ENCODE results near the gene AMOTL2. TPM values are rescaled to one million over a fixed set of nuclear protein-coding genes. Genes with fewer than 3 reads are reported as not detected.

Gene AMOTL2
- polyA plus RNA-seq, 1 donor (not counting 4 experiments of a cell fraction or from before 2014, with no cell fraction given), result 39.8 TPM

DNA sequence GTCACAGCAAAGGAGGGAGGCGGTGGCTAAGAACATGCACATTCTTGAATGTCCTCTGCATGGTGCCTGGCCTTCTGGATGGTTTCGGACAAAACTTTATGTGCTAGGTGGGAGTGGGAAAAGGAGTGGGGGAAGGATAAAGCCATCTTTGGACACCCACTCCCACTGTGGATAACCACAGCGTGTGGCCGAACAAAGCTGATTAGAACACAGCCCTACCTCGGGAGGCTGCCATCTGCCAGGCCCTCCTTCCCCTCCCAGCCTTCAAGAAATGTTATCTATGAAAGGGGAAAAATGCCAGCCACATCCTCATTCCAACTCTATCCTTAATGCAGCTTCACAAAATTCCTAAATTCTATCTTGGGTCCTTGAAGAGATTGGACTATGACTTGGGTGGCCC is 18.8 kb downstream of the AMOTL2 start:
- DNase-seq (ENCODE audit: low read depth, low spot score), result no peak
- Histone ChIP-seq H3K4me1 (ENCODE audit: control insufficient read depth, extremely low read depth, insufficient read depth, low read length) (peaks cover 79% of the 10 kb centered on the region), H3K9me1 (ENCODE audit: control insufficient read depth, extremely low read depth, insufficient read depth, low read length) (peaks cover 3% of the 10 kb centered on the region), H3K4me3 (ENCODE audit: control insufficient read depth in 2 of 3, extremely low read depth in 1 of 3, insufficient read depth in 2 of 3, low read depth in 1 of 3, low read length in 3 of 3) (no peak overlapping the region), H2AFZ (ENCODE audit: control insufficient read depth, low read length) (no peak overlapping the region), H3K9ac (ENCODE audit: control insufficient read depth, extremely low read depth, insufficient read depth, low read length) (no peak overlapping the region), H3K27me3 (ENCODE audit: control insufficient read depth, extremely low read depth, insufficient read depth, low read length) (no peaks in the 10 kb centered on the region), H4K20me1 (ENCODE audit: control insufficient read depth, extremely low read depth, insufficient read depth, low read length) (no peaks in the 10 kb centered on the region), H3K27ac (ENCODE audit: control insufficient read depth, insufficient read depth, low read length) (no peak overlapping the region), H3K9me3 (ENCODE audit: control insufficient read depth, low read depth, low read length) (no peaks in the 10 kb centered on the region), H3K36me3 (ENCODE audit: control insufficient read depth in 2 of 2, extremely low read depth in 1 of 2, insufficient read depth in 2 of 2, low read length in 2 of 2) (peaks cover 36 to 58% of the 10 kb centered on the region in 2 experiments), H3K4me2 (ENCODE audit: control insufficient read depth, extremely low read depth, insufficient read depth, low read depth, low read length) (no peak overlapping the region), H3K79me2 (ENCODE audit: control insufficient read depth, insufficient read depth, low read length) (peaks cover 27% of the 10 kb centered on the region)
- FAIRE-seq, result peak; percentile 29
- TF ChIP-seq, protein P1, sequence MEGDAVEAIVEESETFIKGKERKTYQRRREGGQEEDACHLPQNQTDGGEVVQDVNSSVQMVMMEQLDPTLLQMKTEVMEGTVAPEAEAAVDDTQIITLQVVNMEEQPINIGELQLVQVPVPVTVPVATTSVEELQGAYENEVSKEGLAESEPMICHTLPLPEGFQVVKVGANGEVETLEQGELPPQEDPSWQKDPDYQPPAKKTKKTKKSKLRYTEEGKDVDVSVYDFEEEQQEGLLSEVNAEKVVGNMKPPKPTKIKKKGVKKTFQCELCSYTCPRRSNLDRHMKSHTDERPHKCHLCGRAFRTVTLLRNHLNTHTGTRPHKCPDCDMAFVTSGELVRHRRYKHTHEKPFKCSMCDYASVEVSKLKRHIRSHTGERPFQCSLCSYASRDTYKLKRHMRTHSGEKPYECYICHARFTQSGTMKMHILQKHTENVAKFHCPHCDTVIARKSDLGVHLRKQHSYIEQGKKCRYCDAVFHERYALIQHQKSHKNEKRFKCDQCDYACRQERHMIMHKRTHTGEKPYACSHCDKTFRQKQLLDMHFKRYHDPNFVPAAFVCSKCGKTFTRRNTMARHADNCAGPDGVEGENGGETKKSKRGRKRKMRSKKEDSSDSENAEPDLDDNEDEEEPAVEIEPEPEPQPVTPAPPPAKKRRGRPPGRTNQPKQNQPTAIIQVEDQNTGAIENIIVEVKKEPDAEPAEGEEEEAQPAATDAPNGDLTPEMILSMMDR (optimal IDR thresholded peaks at IDR 0.05 in 1 of 3, IDR thresholded peaks at IDR 0.05 in 1 of 3, conservative IDR thresholded peaks at IDR 0.05 in 1 of 3; ENCODE audit: extremely low read depth in 1 of 3, insufficient read depth in 2 of 3, low read length in 3 of 3), result no peak
- no peak for TF ChIP-seq EZH2 (IDR thresholded peaks at IDR 0.05; ENCODE audit: low read length)
- dilution Hi-C loops (cut with MboI; ENCODE audit: extremely low pct_ligation_motif_present, low sequenced_read_pairs), result no loop called here

DNA sequence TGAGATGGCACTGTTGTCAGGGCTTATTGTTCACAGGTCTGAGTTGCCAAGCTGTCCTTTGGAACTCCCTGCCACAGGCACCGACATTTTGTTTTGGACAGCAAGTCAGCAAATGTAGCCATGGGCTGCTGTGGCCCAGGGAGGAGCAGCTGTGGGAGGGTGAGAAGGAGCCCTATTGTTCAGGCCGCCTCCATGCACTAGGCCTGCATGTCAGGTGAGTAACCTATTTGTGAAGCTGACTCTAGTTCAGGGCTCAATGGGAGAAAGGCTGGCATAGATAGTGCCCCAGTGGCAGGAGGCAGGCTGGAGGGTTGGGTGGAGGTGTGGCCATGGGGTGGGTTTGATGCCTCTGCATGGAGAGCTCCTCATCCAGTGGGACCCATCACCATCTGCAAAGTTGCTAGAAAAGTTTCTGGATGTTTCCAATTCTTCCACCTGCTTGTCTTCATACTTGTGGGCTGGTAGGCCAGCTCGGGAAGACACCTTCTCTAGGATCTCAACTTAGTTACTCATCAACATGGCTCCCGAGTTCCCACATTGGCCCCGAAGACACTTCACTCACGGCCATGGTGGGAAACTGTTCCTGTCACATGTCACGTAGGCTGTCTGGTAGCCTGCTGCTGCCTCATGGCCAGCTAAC is 19.5 kb downstream of the AMOTL2 start:
- Histone ChIP-seq H3K4me2 (ENCODE audit: control insufficient read depth, extremely low read depth, insufficient read depth, low read depth, low read length) (no peak overlapping the region), H3K4me3 (ENCODE audit: control insufficient read depth in 2 of 3, extremely low read depth in 1 of 3, insufficient read depth in 2 of 3, low read depth in 1 of 3, low read length in 3 of 3) (no peak overlapping the region), H3K9ac (ENCODE audit: control insufficient read depth, extremely low read depth, insufficient read depth, low read length) (no peak overlapping the region), H3K9me3 (ENCODE audit: control insufficient read depth, low read depth, low read length) (no peaks in the 10 kb centered on the region), H3K4me1 (ENCODE audit: control insufficient read depth, extremely low read depth, insufficient read depth, low read length) (peaks cover 79% of the 10 kb centered on the region), H4K20me1 (ENCODE audit: control insufficient read depth, extremely low read depth, insufficient read depth, low read length) (no peaks in the 10 kb centered on the region), H3K27ac (ENCODE audit: control insufficient read depth, insufficient read depth, low read length) (peak overlapping the region; percentile 33), H3K9me1 (ENCODE audit: control insufficient read depth, extremely low read depth, insufficient read depth, low read length) (peaks cover 3% of the 10 kb centered on the region), H3K27me3 (ENCODE audit: control insufficient read depth, extremely low read depth, insufficient read depth, low read length) (no peaks in the 10 kb centered on the region), H2AFZ (ENCODE audit: control insufficient read depth, low read length) (no peak overlapping the region), H3K36me3 (ENCODE audit: control insufficient read depth in 2 of 2, extremely low read depth in 1 of 2, insufficient read depth in 2 of 2, low read length in 2 of 2) (peaks cover 29 to 51% of the 10 kb centered on the region in 2 experiments), H3K79me2 (ENCODE audit: control insufficient read depth, insufficient read depth, low read length) (peaks cover 21% of the 10 kb centered on the region)
- dilution Hi-C loops (cut with MboI; ENCODE audit: extremely low pct_ligation_motif_present, low sequenced_read_pairs), result no loop called here
- no peak for FAIRE-seq
- TF ChIP-seq, protein P1 (optimal IDR thresholded peaks at IDR 0.05 in 1 of 3, IDR thresholded peaks at IDR 0.05 in 1 of 3, conservative IDR thresholded peaks at IDR 0.05 in 1 of 3; ENCODE audit: extremely low read depth in 1 of 3, insufficient read depth in 2 of 3, low read length in 3 of 3), result no peak
- no peak for TF ChIP-seq EZH2 (IDR thresholded peaks at IDR 0.05; ENCODE audit: low read length)
- no peak for DNase-seq (ENCODE audit: low read depth, low spot score)

All from keratinocyte (primary cell).